ENCODE measurements around the gene TAF1D.

TAF1D gene

DNA sequence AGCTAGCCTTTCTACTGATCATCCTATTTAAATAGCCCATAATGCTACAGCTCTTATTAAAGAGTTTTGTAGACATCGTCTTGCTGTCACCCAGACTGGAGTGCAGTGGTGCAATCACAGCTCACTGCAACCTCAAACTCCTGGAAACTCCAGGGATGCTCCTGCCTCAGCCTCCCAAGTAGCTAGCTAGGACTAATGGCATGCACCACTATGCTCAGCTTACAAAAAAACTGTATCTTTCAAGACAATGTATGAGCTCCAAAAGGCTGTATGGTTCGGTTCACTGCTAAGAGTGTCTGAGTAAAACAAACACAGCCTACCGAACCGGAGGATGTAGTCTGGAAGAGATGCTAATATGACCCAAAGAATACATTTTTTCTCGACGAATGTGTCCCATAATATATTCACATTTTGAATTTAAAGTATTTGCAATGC, 2.6 kb downstream of the TAF1D start:
- TF ChIP-seq NFIC (IDR thresholded peaks at IDR 0.05) (no peak), ZBTB7A (IDR thresholded peaks at IDR 0.05; ENCODE audit: low read depth) (no peak), TAF1 (IDR thresholded peaks at IDR 0.05; ENCODE audit: low read depth) (no peak), CREB1 (IDR thresholded peaks at IDR 0.05; ENCODE audit: low read depth) (no peak), TCF12 (IDR thresholded peaks at IDR 0.05; ENCODE audit: low read depth) (no peak), YY1 (IDR thresholded peaks at IDR 0.05; ENCODE audit: low read depth) (no peak), CEBPB (IDR thresholded peaks at IDR 0.05) (no peak), FOXM1 (IDR thresholded peaks at IDR 0.05; ENCODE audit: borderline replicate concordance, low read depth) (no peak), EGR1 (IDR thresholded peaks at IDR 0.05) (no peak), RAD21 (IDR thresholded peaks at IDR 0.05; ENCODE audit: low read depth) (no peak), EP300 (IDR thresholded peaks at IDR 0.05; ENCODE audit: borderline replicate concordance) (no peak), TEAD4 (IDR thresholded peaks at IDR 0.05) (no peak)
- TF ChIP-seq, protein P1, sequence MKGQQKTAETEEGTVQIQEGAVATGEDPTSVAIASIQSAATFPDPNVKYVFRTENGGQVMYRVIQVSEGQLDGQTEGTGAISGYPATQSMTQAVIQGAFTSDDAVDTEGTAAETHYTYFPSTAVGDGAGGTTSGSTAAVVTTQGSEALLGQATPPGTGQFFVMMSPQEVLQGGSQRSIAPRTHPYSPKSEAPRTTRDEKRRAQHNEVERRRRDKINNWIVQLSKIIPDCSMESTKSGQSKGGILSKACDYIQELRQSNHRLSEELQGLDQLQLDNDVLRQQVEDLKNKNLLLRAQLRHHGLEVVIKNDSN (IDR thresholded peaks at IDR 0.05): no peak
- TF ChIP-seq, protein P2, sequence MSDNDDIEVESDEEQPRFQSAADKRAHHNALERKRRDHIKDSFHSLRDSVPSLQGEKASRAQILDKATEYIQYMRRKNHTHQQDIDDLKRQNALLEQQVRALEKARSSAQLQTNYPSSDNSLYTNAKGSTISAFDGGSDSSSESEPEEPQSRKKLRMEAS (IDR thresholded peaks at IDR 0.05): no peak
- TF ChIP-seq, protein P3, sequence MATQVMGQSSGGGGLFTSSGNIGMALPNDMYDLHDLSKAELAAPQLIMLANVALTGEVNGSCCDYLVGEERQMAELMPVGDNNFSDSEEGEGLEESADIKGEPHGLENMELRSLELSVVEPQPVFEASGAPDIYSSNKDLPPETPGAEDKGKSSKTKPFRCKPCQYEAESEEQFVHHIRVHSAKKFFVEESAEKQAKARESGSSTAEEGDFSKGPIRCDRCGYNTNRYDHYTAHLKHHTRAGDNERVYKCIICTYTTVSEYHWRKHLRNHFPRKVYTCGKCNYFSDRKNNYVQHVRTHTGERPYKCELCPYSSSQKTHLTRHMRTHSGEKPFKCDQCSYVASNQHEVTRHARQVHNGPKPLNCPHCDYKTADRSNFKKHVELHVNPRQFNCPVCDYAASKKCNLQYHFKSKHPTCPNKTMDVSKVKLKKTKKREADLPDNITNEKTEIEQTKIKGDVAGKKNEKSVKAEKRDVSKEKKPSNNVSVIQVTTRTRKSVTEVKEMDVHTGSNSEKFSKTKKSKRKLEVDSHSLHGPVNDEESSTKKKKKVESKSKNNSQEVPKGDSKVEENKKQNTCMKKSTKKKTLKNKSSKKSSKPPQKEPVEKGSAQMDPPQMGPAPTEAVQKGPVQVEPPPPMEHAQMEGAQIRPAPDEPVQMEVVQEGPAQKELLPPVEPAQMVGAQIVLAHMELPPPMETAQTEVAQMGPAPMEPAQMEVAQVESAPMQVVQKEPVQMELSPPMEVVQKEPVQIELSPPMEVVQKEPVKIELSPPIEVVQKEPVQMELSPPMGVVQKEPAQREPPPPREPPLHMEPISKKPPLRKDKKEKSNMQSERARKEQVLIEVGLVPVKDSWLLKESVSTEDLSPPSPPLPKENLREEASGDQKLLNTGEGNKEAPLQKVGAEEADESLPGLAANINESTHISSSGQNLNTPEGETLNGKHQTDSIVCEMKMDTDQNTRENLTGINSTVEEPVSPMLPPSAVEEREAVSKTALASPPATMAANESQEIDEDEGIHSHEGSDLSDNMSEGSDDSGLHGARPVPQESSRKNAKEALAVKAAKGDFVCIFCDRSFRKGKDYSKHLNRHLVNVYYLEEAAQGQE (IDR thresholded peaks at IDR 0.05; ENCODE audit: low read depth): no peak

DNA sequence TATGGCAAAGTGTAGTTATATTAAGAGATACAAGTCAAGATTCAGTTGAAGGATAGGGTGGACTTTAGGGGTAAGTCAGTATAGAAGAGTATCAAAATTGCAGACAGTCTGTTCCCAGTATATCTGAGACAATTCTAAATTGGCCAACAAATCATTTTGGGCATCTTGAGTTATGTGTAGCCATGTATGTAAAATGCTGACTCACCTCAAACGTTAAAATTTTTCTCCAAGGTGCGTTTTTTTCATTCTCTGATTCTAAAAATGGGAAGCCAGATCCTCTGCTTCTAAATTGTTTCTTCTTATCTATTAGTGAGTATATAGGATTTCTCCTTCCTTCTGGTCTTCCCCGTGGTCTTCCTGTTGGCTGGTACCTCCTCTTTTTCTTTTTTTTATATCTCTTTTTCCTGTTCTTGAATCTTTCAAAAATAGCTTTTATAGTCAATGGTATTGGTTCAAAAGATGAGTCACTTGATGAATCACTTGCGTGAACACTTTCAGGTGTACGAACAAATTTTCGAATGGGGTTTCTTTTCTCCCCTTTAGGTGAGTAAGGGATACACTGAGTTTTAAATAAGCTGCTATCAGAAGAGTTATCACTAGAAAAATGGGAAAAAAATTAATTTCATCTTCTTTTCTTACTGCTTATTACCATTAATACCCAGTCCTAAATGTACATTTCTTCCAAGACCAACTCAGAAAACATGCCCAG, 3.2 kb downstream of the TAF1D start:
- no peak for TF ChIP-seq YY1 (IDR thresholded peaks at IDR 0.05; ENCODE audit: low read depth)
- TF ChIP-seq, protein P2 (IDR thresholded peaks at IDR 0.05): no peak
- no peak for TF ChIP-seq CREB1 (IDR thresholded peaks at IDR 0.05; ENCODE audit: low read depth)
- TF ChIP-seq TAF1 (IDR thresholded peaks at IDR 0.05; ENCODE audit: low read depth): no peak
- no peak for TF ChIP-seq EGR1 (IDR thresholded peaks at IDR 0.05)
- no peak for TF ChIP-seq FOXM1 (IDR thresholded peaks at IDR 0.05; ENCODE audit: borderline replicate concordance, low read depth)
- TF ChIP-seq ZBTB7A (IDR thresholded peaks at IDR 0.05; ENCODE audit: low read depth): no peak
- no peak for TF ChIP-seq RAD21 (IDR thresholded peaks at IDR 0.05; ENCODE audit: low read depth)
- TF ChIP-seq TEAD4 (IDR thresholded peaks at IDR 0.05): no peak

DNA sequence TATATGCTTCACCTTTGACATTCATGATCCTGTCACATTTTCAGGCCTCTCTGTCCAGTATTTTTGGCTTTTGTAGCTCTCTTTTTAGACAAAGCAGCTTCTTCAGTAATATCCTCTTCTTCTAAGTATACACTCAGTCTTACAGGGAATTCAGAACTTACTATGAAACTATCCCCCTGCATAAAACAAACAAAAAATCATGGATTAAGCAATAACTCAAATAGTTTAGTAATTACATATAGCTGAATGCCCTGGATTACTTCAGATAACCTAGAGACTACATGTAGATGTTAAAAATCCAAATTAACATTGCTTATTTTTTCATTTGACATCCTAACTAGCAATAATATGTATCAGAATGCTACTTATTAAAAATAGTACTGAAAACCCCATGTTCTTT, 5.2 kb downstream of the TAF1D start:
- TF ChIP-seq FOXM1 (IDR thresholded peaks at IDR 0.05; ENCODE audit: borderline replicate concordance, low read depth): no peak
- no peak for TF ChIP-seq TEAD4 (IDR thresholded peaks at IDR 0.05)
- TF ChIP-seq, protein P1 (IDR thresholded peaks at IDR 0.05): no peak
- no peak for TF ChIP-seq CREB1 (IDR thresholded peaks at IDR 0.05; ENCODE audit: low read depth)
- no peak for TF ChIP-seq ZBTB7A (IDR thresholded peaks at IDR 0.05; ENCODE audit: low read depth)
- no peak for TF ChIP-seq YY1 (IDR thresholded peaks at IDR 0.05; ENCODE audit: low read depth)
- no peak for TF ChIP-seq TAF1 (IDR thresholded peaks at IDR 0.05; ENCODE audit: low read depth)
- TF ChIP-seq CEBPB (IDR thresholded peaks at IDR 0.05): no peak
- no peak for TF ChIP-seq TCF12 (IDR thresholded peaks at IDR 0.05; ENCODE audit: low read depth)
- no peak for TF ChIP-seq NFIC (IDR thresholded peaks at IDR 0.05)
- no peak for TF ChIP-seq EGR1 (IDR thresholded peaks at IDR 0.05)
- no peak for TF ChIP-seq EP300 (IDR thresholded peaks at IDR 0.05; ENCODE audit: borderline replicate concordance)
- no peak for TF ChIP-seq RAD21 (IDR thresholded peaks at IDR 0.05; ENCODE audit: low read depth)
- TF ChIP-seq, protein P2 (IDR thresholded peaks at IDR 0.05): no peak
- TF ChIP-seq, protein P3 (IDR thresholded peaks at IDR 0.05; ENCODE audit: low read depth): no peak

DNA sequence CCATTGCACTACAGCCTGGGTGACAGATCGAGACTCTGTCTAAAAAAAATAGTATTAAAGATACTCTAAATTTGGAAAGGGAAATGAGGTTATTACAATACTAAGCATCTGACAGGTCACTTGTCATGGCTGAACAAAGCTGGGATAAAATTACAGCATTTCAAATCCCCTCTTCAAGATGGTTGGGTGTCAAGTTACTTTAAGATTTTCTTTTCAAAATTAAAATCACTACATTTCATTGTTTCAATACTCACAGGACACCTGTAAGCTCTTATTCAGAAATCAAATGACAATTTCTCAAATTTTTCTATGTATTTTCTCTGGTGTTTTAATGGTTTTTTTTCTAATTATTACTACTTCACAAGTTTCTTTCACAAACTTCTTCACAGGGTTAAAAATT, 5.7 kb downstream of the TAF1D start:
- TF ChIP-seq TAF1 (IDR thresholded peaks at IDR 0.05; ENCODE audit: low read depth): no peak

DNA sequence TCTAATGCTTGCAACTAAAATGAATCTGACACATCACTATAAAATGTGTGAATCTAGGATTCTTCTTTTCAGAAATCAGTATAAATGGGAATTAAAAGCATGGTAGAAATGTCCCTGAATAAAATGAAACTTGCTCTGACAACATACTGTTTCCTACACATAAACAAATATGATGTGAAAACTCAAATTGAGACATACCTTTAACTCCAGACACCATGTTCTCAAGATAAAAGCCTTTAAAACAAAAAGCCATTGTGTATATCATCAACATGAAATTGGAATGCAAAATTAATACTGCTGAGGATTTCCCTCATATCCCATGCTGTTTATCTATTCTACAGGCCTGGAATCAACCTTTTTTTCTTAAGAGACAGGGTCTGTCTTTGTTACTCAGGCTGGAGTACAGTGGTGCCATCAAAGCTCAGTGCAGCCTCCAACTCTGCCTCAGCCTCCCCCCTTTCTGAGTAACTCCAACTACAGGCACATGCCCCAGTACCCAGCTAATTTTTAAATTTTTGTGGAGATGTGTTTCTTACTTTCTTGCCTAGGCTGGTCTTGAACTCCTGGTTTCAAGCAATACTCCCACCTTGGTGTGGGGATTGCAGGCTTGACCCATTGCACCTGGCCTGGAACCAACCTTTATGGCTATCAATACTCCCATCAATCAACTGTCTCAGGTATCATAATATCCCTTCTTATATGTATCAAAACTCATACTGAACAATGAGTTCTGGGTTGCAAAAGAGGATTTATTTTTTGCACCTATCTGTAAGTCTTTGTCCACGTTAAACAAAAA, 6.7 kb downstream of the TAF1D start:
- no peak for TF ChIP-seq FOXM1 (IDR thresholded peaks at IDR 0.05; ENCODE audit: borderline replicate concordance, low read depth)
- no peak for TF ChIP-seq EP300 (IDR thresholded peaks at IDR 0.05; ENCODE audit: borderline replicate concordance)
- no peak for TF ChIP-seq CREB1 (IDR thresholded peaks at IDR 0.05; ENCODE audit: low read depth)
- no peak for TF ChIP-seq TEAD4 (IDR thresholded peaks at IDR 0.05)

Data from Ishikawa (cell line).